GM18520 (cell line): ENCODE measurements around the gene MEIS1.

ENCODE experiments used
- ATAC-seq: cut with Tn5 transposase; IDR thresholded peaks from one replicate; pipeline ENCODE4 v1.9.1; 2021; ENCODE audit not compliant: unreplicated experiment

The MEIS1 gene

DNA sequence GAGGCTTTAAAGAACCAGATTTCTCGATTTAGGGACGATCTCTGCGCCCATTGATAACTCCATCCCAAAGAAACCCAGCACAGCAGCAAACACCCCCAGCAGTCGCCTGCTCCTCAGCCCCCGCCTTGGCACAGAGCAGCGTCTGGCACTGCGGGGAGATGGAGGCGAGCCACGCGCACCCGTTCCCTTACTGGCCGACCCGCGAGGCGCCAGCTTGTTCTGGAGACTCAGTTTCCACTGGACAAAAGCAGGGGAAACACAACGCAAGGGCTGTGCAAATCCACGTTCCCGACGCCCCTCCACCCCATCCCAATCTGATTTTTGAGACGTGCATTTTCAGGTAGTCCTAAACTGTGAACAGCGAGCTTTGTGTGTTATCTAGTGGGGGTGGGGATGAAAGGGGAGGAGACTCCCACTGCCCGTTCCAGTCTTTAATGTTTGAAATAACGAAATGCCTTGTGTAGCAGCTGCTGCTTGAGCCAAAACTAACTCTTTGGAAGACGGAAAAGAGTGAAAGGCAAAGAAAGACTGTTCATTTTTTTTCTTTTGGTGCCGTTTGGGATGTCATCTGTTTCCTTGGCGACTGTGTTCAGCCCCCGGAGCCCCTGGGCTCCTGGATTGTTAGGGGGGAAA lies 143.2 kb downstream of the MEIS1 start:
- ATAC-seq, result no peak

DNA sequence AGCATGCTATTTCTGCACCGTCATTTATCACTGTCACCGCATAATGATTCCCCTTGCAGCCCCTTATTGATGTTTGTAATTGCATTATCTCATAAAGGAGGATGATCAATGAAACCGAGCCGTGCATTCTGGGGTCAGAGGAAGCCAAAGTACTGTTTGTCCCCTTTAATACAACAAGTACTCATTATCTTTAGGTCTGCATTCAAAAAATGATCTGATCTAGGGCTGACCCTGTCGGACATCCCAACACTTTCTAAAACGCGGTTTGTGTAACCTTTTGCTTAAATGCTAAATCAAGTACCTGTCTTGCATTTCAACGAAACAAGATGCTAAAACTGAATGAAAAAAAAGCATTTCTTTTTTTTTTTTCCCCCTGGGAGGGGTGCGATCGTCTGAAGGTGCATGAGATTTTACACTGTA lies 143.8 kb downstream of the MEIS1 start:
- ATAC-seq, result no peak

DNA sequence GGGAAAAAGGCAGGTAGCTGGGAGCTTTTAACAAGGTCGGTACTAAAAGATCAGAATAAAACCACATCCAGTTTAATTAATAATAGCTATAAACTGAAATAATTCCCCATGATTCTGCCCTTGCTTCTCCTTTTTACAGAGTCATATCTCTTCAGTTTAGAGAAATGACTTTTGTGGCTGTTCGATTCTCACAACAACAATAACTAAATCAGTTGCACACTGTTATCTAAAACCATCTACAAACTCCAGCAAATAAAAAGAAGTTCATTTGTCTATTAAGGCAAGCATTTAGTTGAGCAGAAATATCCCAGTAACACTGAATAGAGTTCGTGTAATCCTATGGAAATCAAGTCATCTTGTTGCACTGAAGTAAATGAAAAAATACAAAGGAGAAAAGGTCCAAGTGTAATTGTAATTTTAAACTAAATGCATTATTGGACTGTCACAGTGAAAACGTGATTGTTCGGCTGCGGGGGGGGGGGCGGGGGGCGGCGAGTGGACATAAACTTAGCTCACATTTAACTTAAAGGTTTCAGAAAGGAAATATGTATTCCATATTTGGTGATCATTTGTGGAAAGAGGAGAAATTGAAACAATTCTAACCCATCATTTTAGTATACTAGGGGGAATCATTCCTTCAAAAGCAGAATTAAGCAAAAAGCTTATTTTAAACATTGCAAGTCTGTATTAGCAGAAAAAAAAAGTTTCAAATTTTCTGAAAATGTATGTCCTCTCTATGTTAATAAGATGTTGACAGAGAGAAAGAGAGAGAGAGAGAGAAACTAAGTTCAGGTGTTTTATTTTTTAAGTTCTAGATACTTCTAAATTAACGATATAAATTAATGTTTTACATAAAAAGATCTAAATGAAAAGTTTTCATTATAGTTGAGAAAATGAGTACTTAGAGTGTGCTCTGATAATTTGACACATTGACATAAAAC lies 144.5 kb downstream of the MEIS1 start:
- no peak for ATAC-seq

DNA sequence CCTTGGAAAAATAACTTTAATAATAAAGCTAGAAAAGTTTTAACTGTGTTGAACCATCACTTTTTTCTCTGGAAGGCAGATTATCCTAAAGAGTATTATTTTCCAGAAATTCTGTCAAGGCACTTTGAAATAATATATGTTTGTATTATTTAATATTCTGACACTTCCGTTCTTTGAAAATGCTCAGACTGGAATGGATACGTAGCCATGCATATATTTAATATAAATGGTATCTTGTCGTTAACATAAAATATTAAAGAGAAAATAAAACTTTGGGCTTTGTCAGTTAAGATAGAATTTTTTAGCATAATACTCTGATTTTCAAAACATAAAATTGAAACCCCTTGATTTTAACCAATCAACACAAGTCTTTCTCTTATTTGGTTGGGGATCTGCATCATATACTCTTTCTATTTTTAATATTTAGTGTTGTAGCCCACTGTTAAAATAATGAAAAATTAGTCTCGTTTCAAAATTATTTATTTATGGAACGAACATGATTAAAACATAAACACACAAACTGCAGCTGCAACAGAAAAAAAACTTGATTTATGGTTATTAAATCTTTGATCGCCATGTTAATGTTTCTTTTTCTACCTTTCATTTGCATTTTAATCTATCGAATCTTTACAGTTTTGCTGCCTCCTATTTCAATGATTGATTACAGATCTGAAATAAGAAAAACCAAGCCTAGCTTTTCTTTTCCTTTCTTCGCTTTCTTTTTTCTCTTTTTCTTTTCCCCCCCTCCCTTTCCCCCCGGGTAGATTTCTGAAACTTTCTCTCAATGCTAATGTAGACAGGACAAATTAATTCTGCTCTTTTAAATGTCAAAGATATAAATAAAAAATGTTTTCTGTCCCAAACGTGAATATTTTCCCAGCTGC lies 145.5 kb downstream of the MEIS1 start:
- no peak for ATAC-seq

DNA sequence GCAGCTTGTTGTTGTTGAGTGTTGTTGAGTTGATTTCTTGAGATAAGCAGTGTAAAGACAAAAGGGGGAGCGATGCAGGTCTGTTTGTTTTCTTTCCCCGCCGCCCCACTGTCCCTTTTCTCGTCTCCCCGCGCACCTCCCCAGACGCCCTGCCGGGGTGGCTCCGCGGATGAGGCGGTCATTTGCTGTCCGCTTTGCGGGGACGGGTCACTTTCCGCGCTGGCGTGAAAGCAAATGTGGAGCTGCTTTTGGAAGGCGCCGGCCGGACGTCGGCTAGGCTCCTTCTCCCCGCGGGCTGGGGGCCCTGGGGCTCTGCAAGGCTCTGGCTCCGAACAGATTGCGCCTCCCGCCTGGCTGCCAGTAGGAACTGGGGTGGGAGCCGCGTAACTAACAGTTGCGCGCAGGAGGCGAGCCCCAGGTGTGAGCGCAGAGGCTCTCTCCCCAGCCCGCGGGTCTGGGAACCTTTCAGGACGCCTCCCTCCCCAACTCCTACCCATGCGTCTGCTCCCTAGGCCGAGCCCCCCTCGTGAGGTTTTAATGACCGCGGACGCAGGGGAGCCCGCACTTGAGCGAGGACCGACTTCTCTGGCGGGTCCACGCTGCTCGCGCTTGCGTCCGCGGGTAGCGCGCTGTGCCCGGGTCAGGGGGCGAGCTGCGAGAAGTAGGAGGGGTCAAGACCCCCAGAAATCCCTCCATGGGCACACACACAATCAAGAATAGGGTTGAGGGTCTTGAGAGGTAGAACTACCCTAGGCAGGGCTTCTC lies 146.6 kb downstream of the MEIS1 start:
- no peak for ATAC-seq

DNA sequence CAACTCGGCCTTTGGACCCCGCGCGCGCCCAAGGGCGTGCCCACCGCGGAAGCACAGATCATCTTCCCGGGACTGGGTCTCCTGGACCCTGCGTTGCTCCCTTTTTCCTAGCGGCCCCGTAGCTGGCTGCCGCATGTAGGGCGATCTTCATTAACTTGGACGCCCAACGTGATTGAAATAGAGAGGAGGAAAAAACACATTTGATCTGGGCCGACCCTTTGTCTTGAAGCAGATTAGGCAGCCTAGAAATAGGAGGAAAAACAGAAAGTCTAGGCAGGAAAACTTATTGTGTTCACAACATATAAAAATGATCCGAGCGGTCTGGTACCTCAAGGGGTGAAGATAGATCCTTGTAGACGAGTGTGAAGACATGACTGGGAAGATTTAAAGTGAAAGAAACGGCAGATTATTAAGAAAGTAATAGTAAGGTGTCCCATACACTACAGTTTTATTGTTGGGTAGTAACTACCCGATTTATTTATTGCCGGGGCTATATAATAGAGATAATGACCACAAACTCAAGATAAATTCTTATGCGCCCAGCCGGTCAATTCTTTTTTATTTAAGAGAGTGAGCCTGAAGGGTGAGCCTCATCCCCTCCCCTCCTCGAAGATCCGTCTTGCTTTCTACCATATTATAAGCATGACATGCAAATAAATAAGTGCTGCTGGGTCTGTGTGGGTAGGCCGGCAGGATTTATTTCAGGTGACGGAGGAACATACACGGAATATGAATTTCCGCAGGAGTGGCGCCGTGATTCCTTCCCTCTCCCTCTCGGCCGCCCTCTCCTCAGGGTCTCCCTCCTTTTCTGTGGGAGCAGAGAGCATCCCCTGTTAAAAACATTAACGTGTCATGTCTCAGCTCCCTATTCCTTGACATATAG lies 147.4 kb downstream of the MEIS1 start:
- ATAC-seq, result no peak

DNA sequence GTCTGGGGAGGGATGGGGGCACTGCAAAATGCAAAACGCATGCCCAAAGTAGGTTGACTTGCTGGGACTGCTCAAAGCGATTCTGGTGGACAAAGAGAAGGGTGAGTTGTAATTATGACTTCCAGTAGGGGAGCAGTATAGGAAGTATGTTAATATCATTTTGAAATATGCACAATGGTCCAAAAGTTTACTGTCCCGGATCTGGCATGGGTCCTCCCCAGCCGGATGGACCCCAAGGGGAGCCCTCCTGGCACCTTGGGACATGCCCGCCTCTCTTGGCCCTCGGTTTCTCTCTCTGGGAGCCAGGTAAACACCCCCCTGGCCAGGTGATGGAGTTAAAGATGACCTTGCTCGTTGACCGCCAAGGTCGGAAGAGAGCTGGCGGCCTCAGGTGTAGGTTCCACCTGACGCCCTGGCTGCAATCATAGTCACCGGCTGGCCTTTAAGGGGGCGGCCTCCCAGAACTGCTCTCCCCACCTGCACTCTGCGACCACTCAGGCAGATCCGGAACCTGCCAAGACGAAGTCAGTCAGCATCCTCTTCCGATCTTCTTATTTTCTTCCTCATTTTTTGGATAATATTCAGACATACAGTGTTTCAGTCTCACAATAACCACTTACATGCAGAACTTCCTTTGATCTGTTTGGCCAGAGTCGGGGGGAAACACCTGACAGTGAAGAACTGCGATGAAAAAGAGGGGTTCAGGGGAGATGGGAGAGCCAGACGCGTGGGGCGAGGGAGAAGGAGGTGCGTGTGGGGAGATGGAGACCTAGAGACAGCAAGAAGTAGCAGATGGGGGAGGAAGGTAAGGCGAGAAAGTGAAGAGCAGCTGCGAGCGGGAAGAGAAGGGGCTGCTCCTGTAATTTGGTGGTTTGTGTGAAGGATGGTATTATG lies 148.3 kb downstream of the MEIS1 start:
- ATAC-seq, result no peak

DNA sequence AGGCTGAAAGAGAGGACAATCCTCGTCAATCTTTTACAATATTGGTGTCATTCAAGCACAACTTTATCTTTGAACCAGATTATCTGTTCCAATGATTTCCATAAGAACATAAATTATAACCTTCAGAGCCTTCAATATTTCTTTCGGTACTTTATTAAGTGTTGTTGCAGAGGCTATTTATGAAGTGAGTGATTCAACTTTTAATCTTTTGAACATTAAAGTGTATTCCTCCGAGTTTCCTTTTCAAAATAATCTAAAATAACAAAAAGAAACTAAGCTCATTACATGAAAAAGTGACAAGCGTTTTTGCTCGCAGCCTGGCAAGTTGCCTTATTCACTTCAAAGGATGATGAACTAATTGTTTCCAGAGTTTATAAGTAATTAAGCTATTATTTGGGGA lies 149.0 kb downstream of the MEIS1 start:
- ATAC-seq, result no peak

DNA sequence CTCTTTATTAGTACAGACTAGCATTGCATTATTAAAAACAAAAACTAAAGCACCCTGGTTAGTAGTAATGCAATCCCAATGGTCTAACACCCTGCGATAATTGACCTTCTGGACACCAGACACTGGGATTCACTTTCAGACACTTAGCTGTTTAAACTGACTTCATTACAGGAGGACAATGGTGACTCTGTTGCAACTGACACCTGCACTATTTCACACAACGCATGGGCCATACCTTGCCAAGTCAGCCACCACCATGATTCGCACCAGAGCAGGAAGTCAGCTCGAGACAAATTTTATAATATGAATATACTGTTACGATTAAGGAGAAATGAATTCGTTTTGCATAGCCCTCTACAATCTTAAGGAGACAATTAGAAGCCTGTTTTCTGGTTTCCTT lies 150.7 kb downstream of the MEIS1 start:
- ATAC-seq, result no peak

DNA sequence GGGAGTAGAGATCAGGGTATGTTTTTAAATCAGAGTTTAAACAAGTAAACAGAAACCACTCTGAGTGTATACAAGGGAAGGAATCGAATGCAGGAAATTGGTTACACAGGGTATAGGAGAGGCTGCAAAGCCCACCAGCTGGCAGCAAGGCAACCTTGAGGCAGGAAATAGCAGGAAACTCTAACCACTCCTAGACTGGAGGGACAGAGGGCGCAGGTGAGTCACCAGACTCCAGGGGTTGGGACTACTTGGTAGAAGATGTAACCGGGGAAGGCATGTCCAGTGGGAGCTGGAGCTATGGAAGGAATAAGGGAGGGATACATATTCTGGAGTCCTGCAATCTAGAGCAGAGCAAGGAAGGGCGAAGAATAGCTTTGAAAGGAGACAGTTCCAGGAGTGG lies 152.3 kb downstream of the MEIS1 start:
- ATAC-seq, result no peak

DNA sequence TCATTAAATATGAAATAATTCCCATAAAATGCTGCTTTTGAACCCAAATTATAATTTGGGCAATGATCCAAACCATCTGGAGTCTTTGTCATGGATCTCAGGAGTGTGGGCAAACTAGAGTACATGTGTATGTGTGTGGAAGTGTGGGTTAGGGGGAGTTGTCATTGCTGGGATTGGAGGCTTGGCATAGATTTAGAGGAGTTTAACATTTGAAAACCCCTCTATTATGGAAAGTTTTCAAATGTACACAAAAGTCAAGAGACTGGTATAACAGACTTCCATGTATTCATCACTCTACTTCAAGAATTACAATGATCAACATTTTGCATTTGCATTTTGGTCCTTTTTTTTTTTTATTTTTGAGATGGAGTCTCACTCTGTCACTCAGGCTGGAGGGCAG lies 159.1 kb downstream of the MEIS1 start:
- ATAC-seq, result no peak

DNA sequence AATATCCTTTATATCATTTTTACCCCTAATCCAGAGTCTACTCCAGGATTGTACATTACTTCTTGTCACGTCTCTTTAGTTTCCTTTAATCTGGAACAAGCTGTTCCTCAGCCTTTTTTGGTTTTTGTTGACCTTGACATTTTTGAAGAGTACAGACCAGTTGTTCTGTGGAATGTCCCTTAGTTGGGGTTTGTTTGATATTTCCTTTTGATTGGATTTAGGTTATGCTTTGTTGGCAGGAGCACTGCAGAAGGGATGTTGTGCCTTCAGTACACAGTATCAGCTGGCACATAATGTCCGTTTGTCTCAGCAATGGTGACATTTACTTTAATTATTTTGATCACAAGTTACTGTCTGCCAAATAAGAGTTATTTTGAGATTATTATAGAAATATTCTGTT lies 160.6 kb downstream of the MEIS1 start:
- no peak for ATAC-seq

DNA sequence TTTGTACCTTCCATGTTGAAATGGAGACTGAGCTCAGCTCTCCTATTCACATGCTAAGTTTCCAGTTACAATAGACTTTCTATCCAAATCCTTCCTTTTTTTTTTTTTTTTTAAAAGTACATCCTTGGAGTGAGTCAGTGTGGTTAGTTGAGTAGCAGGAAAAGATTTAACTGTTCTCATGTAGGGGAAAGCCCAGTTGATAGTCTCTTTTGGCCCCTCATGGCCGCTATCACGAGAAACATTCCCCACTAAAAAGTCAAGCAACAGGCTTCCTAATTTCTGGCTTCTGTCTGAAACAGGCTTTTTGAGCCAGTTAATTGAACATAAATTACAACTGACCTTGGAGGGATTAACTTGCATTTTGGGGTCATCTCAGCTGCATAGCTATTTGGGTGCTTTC lies 161.3 kb downstream of the MEIS1 start:
- no peak for ATAC-seq

DNA sequence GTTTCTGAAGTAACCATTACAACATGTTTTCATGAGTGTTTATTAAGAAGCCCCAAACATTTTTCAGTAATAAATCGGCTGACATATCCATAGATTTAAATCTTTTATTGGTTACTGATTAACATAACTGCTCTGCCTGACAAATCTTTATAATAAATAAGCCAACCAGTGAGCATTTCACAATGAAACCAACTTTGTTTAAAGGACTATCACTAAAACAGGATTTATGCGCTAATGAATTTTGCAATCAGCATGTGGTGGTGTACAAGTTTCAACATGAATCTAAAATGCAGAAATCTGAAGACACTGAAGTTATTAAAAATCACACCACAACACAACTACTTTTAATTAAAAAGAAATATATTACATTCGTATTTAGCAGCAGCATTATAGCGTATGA lies 166.7 kb downstream of the MEIS1 start:
- ATAC-seq, result no peak

DNA sequence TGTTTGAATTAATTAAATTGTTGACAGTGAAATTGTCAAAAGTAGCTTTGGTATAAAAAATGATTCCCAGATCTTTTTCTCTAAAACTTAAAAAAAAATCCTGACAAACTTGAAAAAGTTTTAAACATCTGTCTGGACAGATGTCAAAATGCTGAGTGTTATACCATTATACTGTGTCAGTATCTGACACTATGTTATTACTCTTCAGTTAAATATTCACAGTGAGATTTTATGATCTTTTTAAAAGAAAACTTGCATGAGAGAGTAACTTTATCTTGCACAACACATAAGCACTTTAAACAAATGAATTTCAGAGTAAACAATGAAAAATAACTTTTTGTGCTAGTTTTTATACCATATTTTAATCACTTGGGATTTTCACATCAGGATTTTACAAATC lies 167.4 kb downstream of the MEIS1 start:
- no peak for ATAC-seq

DNA sequence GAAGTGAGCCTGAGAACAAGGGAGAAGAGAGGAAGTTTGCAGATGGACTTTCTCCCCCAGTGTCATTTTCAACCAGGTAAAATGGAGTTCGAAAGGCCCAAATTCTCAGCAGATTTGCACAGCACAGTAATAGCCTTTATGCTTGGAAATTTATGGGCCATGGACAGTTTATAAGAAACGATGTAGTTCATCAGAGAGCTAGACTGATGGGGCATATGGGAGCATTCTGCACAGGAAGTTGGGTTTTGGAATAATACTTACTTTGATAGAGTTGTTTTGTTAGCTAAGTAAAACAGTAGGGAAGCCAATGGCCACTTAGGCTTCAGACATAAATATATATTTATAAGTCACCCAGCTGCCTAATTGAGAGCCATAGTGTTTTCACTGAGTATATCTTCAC lies 169.4 kb downstream of the MEIS1 start:
- no peak for ATAC-seq

DNA sequence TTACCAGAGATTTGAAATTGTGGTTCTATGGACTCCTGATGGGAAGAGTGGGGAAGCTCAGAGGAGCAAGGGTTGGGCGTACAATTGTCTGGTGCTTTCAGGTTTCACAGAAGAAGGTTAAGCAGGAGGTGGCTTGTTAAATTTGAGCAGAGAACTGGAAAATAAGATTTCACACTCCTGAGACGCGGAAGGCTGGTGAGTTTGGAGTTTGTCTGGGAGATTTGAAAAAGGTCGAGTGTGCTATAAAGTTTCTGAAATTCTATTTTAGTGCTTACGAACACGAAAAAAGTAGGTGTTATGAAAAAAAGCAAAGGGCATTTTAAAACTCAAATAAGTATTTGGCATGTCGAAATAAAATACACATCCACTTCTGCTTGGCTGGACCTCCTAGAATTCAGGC lies 170.1 kb downstream of the MEIS1 start:
- ATAC-seq, result no peak

DNA sequence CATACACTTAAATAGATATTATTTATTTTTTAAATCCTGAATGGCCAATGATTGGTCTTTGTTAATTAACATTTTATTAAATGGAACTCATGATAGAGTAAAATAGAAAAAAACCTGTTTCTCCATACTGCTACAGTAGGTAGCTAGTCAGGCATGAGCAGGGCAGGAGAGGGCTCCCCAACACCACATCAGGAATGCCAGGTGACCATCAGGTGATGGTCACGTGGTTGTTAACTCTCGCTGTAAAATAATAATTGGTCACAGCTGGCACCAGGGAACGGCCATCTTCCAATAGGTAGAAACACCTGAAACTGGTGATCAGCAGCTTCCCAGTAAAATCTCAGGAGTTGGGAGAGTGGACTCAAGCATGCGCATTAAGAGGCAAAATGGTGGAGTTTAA lies 172.2 kb downstream of the MEIS1 start:
- no peak for ATAC-seq
